Activated T-cell treated with anti-CD3 and anti-CD28 coated beads, Interleukin-2, amount 50 U/mL, for 48 hours (primary cell): ENCODE results near the gene DPF1.

Experiments used
- DNase-seq, 2 experiments: peaks; one replicate each; pipeline ENCODE4 v3.0.0-alpha.2; 2020

The DPF1 gene

DNA sequence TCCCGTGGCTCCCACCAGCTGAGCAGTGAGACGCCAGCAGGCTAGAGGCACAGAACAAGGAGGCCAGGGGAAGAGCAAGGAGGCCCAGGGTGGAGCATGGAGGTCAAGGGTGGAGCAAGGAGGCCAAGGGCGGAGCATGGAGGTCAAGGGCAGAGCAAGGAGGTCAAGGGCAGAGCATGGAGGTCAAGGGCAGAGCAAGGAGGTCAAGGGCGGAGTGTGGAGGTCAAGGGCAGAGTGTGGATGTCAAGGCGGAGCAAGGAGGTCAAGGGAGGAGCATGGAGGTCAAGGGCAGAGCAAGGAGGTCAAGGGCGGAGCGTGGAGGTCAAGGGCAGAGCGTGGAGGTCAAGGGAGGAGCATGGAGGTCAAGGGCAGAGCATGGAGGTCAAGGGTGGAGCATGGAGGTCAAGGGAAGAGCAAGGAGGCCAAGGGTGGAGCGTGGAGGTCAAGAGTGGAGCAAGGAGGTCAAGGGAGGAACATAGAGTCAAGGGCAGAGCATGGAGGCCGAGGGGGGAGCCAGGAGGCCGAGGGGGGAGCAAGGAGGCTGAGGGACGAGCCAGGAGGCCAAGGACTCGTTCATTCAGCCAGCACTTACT, 27.7 kb downstream of the DPF1 start:
- DNase-seq: no peak

DNA sequence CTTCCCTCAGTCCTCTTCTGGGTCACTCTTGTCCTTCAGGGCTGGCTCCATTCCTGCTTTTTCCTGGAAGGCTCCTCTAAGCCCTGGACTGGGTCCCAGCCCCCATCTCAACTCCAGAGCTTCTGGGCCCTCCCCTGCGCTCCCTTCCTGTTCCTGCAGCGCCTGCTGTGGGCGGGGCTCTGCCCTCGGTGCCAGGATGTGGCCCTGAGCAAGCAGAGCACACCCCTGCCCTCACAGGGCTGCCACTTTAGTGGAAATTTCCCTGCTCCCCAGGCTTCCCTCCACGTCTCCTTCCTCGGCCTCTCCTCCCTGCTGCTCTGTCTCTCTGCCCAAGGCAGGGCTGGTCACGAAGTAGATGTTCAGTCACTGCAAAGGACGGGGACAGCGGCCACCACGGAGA, 28.8 kb downstream of the DPF1 start:
- DNase-seq: no peak

DNA sequence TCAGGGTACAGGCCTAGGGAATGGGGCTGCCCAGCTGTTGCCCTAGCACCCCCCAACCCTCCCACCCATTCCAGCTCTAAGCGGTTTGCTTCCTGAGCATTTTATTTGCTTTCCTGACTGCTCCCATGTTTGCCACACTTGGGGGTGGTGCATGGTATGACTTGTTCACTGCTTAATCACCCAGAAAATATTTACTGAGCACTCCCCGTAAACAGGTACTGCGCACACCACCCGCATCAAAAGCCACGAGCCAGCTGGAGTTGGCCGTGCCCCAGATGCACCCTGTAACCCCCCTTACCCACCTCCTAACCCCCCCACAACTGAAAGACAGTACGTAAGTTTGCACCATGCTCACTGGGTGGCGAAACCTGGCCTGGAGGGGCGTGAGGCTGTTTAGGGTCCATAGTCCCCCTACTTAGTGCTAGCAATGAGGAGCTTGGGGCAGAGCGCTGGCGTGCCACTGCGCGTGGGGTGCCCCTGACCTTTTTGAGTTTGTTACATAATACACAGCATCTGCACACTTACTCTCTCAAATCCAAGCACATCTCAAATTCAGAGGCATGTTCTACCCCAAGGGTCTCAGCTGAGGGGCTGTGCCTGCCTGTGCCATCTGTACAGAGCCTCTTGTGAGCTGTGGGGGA, 29.8 kb downstream of the DPF1 start:
- DNase-seq: no peak

DNA sequence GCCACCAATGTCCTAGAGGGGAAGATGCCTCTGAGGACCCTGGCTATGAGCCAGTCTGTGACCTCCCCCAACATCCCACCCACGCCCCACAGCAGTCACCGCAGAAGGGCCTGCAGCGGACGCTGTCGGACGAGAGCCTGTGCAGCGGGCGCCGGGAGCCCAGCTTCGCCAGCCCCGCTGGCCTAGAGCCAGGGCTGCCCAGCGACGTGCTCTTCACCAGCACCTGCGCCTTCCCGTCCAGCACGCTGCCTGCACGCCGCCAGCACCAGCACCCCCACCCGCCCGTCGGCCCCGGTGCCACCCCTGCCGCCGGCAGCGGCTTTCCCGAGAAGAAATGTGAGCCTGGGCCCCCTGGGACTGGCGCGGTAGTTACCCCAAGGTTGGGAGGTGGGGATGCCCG, 30.6 kb downstream of the DPF1 start:
- no peak for DNase-seq

DNA sequence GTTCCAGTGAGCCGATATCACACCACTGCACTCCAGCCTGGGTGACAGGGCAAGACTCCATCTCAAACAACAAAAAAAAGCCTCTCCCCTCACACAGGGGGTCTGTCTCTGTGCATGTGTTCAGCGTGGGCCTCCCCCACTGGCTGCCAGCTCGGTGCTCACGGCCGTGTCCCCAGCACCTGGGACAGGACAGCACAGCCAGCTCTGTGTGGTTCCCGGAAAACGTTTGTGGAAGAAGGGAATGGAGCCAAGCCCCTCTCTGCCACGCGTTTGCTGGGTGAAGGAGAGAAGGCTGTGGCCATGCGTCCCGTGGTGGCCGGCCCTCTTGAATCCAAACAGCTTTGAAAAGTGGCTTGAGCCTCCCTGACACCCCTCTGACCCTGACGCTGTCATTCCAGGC, 32.3 kb downstream of the DPF1 start:
- no peak for DNase-seq

DNA sequence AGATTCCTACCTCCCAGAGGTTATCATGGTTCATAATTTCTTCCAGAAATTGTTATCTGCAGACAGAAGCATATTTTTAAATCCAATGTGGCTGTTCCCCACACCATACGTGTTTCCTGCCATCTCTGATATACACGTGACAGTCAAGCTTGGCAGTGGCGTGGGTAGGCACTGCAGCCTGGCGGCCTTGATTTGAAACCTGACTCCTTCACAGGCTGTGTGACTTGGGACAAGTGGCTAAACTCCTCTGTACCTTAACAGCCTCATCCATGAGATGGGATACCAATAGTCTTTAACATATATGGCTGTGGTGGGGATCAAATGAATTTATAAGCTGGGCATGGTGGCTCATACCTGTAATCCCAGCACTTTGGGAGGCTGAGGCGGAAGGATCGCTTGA, 33.2 kb downstream of the DPF1 start:
- DNase-seq: no peak

DNA sequence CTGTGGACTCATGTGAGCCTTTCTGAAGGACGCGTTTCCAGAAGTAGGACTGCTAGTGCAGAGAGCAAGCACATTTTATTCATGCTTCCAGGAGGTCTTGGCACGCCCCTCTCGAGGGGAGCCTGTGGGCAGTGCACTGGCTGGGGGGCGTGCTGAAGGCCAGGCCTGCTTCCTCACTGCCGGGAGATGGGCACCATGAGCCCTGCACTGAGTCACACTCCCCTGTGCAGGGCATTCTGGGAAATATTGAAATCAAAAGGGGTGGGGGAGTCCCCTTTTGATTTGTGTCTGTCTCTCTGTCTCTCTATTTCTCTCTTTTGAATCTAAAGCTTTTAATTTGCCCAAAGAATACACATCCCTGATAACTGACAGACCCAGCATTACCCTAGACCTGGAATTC, 34.0 kb downstream of the DPF1 start:
- peak in 1 of 2 experiments; percentile 25 for DNase-seq

DNA sequence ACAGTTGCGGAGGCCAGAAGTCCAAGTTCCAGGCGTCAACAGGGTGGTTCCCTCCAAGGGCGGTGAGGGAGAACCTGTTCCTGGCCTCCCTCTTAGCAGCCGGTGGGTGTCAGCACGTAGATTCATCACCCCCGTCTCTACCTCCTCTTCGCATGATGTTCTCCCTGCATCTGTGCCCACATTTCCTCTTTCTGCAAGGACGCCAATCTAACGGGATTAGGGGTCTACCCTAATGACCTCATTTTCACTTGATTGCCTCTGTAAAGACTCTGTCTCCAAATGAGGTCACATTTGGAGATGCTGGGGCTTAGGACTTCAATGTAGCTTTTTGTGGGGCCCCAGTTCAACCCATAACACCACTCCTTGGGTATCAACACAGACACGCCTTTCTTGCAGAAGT, 38.5 kb downstream of the DPF1 start:
- DNase-seq: no peak

DNA sequence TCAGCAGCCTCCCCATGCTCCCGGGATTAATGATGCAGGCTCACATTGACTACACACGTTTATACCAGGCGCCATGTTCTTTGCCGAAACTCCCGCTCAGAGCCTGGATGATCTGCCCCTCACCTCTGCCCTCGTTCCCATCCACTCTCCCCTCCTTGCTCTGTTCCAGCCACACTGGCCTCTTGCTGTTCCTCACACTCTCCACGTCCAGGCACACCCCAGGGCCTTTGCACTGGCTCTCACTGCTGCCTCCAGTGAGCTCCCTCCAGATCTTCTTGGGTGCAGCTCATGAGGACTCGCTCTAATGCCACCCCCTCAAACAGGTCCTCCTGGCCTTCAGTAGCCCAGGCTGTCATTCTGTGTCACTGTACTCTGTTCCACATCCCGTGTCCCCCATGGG, 39.2 kb downstream of the DPF1 start:
- no peak for DNase-seq

DNA sequence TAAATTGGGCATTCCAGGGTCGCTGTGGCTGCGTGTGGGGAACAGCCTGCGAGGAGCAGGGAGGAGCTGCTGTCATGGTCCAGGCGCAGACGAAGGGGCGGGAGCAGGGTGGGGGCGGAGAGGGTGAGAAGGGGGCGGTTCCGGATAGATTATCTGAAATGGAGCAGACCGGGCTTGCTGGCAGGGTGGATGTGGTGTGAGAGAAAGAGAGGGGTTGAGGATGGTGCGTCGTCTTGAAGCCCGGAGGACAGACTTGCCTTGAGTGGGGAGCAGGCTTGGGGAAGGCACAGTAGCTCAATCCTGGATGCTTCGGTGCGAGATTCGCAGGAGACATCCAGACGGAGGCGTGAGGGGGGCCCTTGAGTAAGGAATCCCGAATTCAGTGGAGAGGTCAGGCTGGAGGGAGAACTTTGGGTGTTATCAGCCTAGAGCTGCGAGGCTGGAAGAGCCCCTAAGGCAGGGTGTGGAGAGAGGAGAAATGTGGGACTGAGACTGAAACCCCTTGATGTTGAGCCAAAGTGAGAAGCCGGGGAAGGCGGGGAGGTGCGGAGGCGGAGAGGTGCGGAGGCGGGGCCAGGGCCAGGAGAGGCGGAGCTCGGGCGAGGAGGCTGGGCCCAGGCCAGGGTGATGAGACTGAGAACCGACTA, 40.6 kb downstream of the DPF1 start:
- DNase-seq: peak in 1 of 2 experiments; percentile 24

DNA sequence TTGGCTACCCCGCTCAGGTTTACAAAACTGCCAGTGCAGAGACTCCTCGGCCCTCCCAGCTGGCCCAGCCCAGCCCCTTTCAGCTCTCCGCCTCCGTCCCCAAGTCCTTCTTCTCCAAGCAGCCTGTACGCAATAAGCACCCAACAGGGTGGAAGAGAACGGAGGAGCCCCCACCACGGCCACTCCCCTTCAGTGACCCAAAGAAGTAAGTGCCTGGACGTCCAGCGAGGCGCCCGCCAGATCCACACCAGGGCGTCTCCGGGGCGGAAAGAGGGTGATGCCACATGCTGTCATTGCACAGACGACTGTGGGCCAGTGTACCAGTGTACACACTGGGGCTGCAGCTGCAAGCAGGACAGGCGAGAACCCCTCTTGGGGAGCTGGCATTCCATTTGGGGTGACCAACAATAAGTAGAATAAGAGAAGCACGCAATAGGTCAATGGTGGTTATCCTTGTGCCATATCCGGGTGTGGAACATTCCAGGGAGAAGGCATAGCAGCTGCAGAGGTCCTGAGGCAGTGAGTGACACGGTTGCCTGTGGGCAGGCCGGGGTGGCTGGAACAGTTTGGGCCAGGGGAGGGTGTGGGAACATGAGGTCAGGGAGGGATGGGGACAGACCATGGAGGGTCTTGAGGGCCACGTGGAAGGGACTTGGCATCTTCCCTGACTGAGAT, 41.3 kb downstream of the DPF1 start:
- no peak for DNase-seq

DNA sequence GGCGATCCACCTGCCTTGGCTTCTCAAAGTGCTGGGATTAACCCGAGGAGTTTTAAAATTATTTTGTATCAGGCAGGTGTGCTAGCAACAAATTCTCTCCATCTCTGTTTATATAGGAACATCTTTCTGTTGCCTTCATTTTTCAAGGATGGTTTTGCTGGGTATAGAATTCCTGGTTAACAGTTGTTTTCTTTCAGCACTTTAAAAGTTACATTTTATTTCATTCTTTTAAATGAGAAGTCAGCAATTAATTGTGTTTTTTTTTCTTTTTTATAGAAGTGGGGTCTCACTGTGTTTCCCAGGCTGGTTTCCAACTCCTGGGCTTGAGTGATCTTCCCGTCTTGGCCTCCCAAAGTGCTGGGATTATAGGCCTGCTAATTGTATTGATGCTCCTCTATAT, 44.0 kb downstream of the DPF1 start:
- no peak for DNase-seq

DNA sequence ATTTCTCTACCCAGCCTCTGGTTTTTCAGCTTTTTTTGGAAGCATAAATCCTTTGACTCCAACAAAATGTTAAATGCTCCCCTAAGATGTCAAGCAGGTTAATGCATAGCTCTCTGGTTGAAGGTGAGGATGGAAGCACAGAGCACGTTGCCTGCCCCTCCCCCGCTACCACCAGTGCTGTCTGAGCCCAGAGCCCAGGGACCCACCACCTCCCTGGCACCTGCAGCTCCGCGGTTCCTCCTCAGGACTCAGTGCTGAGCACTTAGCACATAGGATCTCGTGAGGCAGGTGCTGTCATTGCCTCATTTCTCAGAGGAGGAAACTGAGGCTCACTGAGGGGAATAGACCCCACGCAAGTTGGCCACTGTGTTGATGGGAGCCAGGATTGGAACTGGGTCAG, 48.6 kb downstream of the DPF1 start:
- no peak for DNase-seq

DNA sequence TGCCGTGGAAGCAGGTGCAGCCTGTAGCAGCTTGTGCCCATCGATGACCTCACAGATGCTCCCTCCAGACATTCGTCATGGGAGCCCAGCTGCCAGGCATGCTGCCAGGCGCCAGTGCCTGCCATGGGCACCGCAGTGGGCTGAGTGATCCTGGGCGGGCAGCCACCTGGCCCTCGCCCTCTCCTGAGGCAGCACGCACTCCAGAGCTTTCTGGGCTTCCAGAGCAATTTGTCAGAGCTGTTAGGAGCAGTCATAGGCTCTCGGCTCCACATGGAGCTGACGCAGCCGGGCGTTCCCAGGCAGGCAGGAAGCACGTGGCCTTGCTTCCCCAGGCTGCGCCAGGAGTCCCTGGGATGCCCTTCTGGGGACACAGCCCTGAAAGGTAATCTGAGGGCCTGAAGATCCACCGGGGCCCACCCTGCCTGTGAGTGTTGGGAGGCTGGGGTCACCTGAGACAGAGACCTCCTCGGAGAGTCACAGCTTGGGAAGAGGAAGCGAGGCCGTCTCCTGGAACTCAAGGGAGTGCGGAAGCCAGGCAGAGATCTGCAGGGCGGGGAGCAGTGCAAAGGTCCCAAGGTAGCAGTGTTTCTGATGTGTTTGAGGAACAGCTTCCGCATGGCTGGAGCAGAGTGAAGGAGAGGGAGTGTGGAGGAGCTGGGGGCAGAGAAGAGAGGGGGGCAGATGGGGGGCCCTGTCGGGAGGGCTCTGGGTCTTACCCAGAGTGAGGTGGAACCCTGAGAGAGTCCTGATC, 50.6 kb downstream of the DPF1 start:
- DNase-seq: no peak

DNA sequence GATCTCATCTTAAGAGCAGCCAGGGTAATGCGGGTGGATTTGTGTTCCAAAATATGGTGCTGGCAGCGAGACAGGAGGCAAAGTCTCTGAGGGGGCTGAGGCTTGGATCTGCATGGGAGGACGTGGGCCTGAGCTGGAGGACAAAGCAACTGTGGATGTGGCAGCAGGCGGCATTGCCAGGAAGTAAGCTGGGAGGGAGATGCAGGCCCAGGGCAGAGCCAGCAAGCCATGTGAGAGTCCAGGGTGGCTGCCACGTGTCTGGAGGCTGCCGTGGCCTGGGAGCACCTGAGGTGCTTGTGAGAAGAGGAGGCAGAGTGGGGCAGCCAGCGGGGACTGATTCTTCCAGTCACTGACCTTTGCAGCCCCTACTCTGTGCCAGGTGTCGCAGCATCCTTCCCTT, 52.0 kb downstream of the DPF1 start:
- no peak for DNase-seq

DNA sequence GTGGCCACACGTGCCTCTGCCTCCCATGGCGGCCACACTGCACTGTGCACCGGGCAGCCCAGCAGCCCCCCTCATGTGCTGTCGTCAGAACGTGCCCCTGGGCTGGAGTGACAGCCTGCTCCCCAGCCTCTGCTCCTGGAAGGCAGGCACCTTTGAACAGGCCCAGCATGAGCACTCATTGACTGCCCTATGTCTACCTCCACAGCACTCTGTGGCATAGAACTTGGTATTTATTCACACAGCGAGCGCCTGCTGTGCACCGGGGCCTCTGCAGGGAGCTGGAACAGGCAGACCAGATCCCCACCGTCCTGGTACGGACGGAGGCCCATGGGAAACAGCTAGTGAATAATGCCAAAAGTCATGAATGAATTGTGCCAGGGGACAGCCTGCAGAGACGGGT, 53.7 kb downstream of the DPF1 start:
- DNase-seq: no peak

DNA sequence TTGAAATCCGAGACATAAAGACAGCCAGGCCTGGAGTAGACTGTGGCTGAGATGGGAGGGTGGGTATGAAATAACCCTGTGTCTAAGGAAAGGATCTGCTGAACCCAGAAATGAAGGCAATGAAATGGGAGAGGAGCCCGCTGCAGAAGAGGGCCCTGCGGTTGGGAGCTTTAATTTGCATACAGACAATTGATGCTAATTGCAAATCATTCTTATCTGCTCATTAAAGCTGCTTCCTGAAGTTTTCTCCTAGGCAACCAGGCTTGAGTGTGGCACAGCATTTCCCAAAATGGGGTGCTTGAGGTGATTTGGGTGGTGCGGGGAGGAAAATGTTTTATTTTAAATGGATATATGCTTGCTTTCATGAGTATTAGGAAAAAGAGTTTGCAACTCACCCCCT, 55.4 kb downstream of the DPF1 start:
- DNase-seq: no peak

DNA sequence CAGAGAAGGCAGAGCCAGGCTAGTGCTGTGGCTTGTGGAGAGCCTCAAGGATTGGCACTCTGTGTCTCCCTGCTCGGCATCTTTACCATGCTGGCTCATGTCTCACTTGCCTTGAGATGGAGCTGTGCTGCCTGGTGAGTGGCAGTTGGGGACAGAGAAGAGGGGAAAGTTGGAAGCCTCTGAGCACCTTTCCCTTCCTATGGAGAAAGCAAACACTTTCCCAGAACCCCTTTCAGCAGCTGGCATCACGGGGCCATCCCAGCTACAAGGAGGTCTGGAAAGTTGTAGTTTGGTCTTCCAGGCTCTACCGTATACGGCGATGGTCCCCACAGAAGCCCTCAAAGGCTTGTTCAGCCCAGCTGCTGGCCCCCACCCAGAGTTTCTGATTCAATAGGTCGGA, 58.7 kb downstream of the DPF1 start:
- no peak for DNase-seq

DNA sequence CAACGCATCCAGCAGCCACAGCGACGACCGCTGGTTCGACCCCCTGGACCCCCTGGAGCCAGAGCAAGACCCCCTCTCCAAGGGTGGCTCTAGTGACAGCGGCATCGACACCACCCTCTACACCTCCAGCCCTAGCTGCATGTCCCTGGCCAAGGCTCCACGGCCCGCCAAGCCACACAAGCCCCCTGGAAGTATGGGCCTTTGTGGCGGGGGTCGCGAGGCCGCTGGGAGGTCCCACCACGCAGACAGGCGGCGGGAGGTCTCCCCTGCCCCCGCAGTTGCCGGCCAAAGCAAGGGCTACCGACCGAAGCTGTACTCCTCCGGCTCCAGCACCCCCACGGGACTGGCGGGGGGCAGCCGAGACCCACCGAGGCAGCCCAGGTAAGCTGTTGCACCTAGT, 59.5 kb downstream of the DPF1 start:
- DNase-seq: no peak

DNA sequence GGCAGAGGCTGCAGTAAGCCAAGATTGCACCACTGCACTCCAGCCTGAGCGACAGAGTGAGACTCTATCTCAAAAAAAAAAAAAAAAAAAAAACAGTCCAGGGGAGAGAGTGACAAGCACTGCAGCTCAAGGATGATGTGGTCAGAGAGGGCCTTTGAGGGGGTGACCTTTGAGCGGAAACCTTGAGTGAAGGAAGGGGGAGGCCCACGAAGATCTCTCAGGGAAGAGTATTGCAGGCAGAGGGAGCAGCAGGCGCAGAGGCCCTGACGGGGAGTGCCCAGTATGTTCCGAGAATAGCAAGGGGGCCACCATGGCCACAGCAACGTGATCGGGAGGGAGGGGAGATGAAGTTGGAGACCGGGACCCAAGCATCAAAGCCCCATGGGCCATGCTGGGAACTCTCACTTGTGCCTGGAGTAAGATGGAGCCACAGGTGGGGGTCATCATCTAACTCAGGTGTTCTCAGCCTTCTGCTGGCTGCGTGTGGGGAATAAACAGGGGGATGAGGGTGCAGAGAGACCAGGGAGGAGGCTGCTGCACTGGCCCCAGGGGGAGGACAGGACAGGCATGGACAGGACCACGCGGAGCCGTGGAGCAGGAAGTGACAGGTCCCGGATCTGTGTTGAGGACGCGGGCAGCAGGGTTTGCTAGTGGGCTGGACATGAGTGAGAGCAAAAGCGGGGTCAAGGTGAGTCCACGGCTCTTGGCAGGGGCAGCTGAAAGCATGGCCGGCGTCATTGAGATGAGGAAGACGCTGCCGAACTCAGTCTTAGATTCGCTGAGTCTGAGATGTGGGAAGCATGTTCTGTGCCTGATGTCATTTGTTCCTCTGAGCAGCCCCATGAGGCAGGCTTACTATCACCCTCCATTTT, 60.4 kb downstream of the DPF1 start:
- no peak for DNase-seq

DNA sequence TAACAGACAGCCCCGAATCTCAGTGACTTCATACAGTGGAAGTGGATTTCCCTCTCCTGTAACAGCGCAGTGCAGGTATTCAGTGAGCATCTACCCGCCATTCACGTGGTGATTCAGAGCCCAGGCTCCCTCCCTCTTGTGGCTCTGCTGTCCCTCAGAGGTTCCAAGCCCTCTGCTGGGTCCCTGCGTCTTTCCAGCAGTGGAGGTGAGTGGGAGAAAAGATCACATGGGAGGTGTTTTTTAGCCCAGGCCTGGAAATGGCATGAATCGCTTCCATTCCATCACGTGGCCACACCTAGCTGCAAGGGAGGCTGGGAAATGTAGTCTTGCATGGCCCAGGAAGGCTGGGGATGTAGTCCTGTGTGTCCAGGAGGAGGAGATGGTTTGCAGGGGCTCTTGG, 61.4 kb downstream of the DPF1 start:
- DNase-seq: no peak

DNA sequence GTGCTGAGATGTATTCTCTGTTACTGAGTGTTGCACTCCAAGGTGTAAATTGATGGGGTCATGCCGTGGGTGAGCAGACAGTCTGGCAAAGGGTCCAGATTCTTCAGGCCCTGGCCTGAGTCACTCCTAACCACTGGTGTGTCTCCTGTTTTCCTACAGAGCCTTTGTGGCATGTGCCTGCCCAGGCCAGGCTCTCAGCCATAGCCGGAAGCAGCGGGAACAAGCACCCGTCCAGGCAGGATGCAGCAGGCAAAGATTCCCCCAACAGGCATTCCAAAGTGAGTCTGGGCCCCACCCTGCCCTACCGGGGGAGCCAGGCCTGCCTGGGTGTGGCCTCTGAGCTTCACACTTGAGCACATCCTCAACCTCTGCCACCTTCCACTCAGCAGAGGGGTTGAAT, 61.9 kb downstream of the DPF1 start:
- no peak for DNase-seq
